PC-9 (cell line): ENCODE data around the gene THPO. TPM values are rescaled to one million over a fixed set of nuclear protein-coding genes. Genes with fewer than 3 reads are reported as not detected.

Experiments
- BruUV-seq: library from RNA; stranded (reverse); fragments of 400-500 nt; replicated peaks from 2 replicates; lab custom pipeline; 2021; lab: Mats Ljungman, UMichigan
- CTCF ChIA-PET: fragments of 300-600 bp; sonication (Branson Sonifier 250); formaldehyde crosslinking; loops from one replicate; lab custom pipeline; 2022; ENCODE audit warnings: antibody characterized with exemption; lab: Charles Lee
- POLR2A ChIA-PET: fragments of 300-600 bp; sonication (Branson Sonifier 250); formaldehyde crosslinking; loops from one replicate; lab custom pipeline; 2022; ENCODE audit warnings: antibody characterized with exemption; ENCODE audit not compliant: unreplicated experiment; lab: Charles Lee
- DNase-seq, 2 experiments: peaks; one replicate each; pipeline versions ENCODE4 v3.0.0 to v3.0.0-alpha.2; 2015 to 2022; ENCODE audit warnings: mixed read lengths in 1 of 2
- H2AFZ ChIP-seq: fragments of 200-600 bp; sonication (generic); 2 replicates; pipeline ENCODE4 v1.8.1; 2017; ENCODE audit warnings: antibody characterized with exemption
- H3F3A ChIP-seq: fragments of 200-600 bp; sonication (generic); 2 replicates; pipeline ENCODE4 v1.8.1; 2017; ENCODE audit warnings: antibody characterized with exemption, mild to moderate bottlenecking, low read depth; ENCODE audit not compliant: insufficient read depth
- H3K27ac ChIP-seq: fragments of 200-600 bp; sonication (generic); 2 replicates; pipeline ENCODE4 v1.6.1; 2016; ENCODE audit warnings: mixed run types
- H3K27me3 ChIP-seq: fragments of 200-600 bp; sonication (generic); 2 replicates; pipeline ENCODE4 v1.6.1; 2016; ENCODE audit warnings: low read depth, mixed run types; ENCODE audit not compliant: insufficient read depth
- H3K36me3 ChIP-seq: fragments of 200-600 bp; sonication (generic); 2 replicates; pipeline ENCODE4 v1.6.1; 2016; ENCODE audit warnings: low read depth, mixed run types
- H3K4me1 ChIP-seq: fragments of 200-600 bp; sonication (generic); replicated peaks from 2 replicates; pipeline ENCODE4 v1.6.1; 2016; ENCODE audit warnings: mixed run types; ENCODE audit not compliant: insufficient read depth
- H3K4me2 ChIP-seq: fragments of 200-600 bp; sonication (generic); 2 replicates; pipeline ENCODE4 v1.6.1; 2017; ENCODE audit warnings: mixed run types
- H3K4me3 ChIP-seq: fragments of 200-600 bp; sonication (generic); 2 replicates; pipeline ENCODE4 v1.6.1; 2016; ENCODE audit warnings: mixed run types
- H3K79me2 ChIP-seq: fragments of 200-600 bp; sonication (generic); 2 replicates; pipeline ENCODE4 v1.6.1; 2017; ENCODE audit warnings: low read depth, mixed run types
- H3K9me2 ChIP-seq: fragments of 200-600 bp; sonication (generic); 2 replicates; pipeline ENCODE4 v1.8.1; 2017; ENCODE audit warnings: mild to moderate bottlenecking; ENCODE audit not compliant: insufficient read depth
- H3K9me3 ChIP-seq: fragments of 200-600 bp; sonication (generic); 2 replicates; pipeline ENCODE4 v1.8.1; 2016; ENCODE audit warnings: low read depth; ENCODE audit not compliant: insufficient read depth
- H4K20me1 ChIP-seq: fragments of 200-600 bp; sonication (generic); 2 replicates; pipeline ENCODE4 v1.8.1; 2017; ENCODE audit not compliant: insufficient read depth
- EZH2 ChIP-seq: fragments of 200-600 bp; sonication (generic); IDR thresholded peaks from 2 replicates; pipeline ENCODE4 v1.8.0; 2017; ENCODE audit warnings: antibody characterized with exemption, low read depth
- intact Hi-C: fragments of 100-400 bp; cut with micrococcal nuclease; formaldehyde crosslinking; loops from one replicate; pipeline ENCODE4 v1.10.0; 2022; ENCODE audit not compliant: unreplicated experiment
- total RNA-seq: library from RNA; stranded (reverse); gene quantifications from 2 replicates; pipeline ENCODE4 v1.2.3, GENCODE V29; 2021
- TF ChIP-seq, protein P1 (sequence below): fragments of 200-600 bp; sonication (generic); conservative IDR thresholded peaks from 2 replicates; pipeline ENCODE4 v1.6.1; 2017; ENCODE audit warnings: mixed run types, antibody characterized with exemption, mild to moderate bottlenecking, moderate library complexity

Gene THPO
- total RNA-seq, 1 experiment from 2014 or later: not detected

DNA sequence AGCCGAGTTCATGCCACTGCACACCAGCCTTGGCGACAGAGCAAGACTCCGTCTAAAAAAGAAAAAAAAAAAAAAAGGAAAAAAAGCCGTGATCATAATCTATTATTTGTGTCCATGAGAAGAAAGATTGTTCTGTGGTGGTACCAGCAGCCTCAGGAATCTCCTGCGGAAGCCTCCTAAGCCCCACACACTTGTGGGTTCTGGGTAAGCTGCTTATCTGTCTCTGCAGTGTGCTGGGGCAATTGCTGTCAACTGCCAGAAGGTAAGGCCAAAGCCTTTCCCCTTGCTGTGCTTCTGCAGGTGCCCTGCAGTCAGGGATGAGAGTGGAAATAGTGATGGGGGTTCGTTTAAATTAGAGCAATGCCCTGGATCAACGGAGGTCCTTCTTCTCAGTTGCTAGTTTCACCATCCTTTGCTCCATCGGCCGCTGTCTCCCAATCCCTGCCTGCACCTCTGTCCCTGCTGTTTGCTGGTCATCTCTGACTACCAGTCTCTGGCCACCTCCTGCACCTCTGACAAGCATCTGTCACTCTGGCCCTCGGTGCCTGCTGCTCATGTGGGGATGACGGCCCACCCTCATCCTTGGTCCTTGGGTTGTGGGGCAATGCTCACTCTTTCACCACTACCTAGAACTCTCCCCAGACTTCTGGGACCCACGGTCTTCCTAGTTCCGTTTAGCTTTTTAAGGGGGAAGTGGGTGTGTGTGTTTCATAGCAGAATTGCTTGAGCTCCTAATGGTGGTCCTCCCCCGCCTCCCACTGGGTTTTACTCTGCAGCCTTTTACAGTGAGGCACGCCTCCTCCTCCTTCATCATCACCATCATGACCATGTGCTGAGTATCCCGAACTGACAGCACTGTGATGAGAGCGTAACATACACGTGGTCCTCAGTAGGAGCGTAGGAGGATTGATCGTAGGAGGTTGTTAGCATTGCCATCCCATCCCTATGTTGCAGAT is 27.3 kb upstream of the THPO start:
- ChIA-PET POLR2A (no interaction called here), CTCF (interaction anchor here (0.7 kb wide), 1 partner anchor 28 kb away, joined by 6 read pairs; no protein-coding TSS in a partner anchor)
- Histone ChIP-seq H3K9me3 (no peaks in the 10 kb centered on the region), H3K79me2 (no peaks in the 10 kb centered on the region), H4K20me1 (no peaks in the 10 kb centered on the region), H3K36me3 (no peaks in the 10 kb centered on the region), H2AFZ (no peak overlapping the region), H3K9me2 (no peaks in the 10 kb centered on the region), H3F3A (no peaks in the 10 kb centered on the region), H3K27me3 (peaks cover 80% of the 10 kb centered on the region), H3K4me1 (no peaks in the 10 kb centered on the region), H3K4me2 (no peak overlapping the region), H3K27ac (no peak overlapping the region), H3K4me3 (no peak overlapping the region)
- TF ChIP-seq EZH2: no peak
- TF ChIP-seq, protein P1, sequence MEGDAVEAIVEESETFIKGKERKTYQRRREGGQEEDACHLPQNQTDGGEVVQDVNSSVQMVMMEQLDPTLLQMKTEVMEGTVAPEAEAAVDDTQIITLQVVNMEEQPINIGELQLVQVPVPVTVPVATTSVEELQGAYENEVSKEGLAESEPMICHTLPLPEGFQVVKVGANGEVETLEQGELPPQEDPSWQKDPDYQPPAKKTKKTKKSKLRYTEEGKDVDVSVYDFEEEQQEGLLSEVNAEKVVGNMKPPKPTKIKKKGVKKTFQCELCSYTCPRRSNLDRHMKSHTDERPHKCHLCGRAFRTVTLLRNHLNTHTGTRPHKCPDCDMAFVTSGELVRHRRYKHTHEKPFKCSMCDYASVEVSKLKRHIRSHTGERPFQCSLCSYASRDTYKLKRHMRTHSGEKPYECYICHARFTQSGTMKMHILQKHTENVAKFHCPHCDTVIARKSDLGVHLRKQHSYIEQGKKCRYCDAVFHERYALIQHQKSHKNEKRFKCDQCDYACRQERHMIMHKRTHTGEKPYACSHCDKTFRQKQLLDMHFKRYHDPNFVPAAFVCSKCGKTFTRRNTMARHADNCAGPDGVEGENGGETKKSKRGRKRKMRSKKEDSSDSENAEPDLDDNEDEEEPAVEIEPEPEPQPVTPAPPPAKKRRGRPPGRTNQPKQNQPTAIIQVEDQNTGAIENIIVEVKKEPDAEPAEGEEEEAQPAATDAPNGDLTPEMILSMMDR: no peak
- intact Hi-C loops: no loop called here
- no peak for DNase-seq
- no TSS peak for BruUV-seq

DNA sequence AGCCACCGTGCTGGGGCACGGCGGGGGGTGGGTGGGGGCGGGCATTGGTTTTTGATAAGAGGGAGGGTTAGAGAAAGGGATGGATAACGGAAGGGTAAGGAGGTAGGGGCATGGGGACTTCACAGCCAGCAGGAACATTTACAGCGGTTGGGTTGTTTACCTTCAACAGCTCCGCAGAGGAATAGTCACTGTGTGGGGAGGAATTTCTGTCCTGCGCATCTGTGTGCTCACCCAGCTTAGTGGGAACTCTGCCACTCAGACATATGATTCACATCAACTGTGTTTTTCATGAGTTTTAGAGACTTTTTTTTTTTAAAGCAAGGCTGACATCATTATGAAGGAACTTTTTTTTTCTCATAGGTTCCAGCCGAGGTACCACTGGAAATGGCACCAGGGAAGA is 21.4 kb upstream of the THPO start:
- CTCF ChIA-PET: no interaction called here

DNA sequence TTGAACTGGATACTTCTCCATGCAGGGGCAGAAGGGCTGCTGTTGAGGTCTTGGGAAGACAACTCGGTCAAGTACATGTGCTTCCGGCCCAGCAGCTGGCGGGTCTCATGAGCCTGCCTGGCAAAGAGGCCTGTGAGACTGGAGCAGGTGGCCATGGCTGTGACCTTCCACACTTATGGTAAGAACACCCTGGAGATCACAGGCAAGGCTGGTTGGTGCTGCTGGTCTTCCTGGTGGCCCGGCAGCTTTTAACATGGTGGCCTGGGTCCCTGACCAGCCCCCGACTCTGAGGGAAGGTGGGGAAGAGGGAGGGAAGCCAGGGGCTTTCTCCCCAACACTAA is 17.3 kb upstream of the THPO start:
- H2AFZ ChIP-seq: no peak overlapping the region
- POLR2A ChIA-PET: no interaction called here
- no peaks in the 10 kb centered on the region for H3K79me2 ChIP-seq
- H3F3A ChIP-seq: 0 out of 2 replicates have a peak, but pooled peaks cover 3% of the 10 kb centered on the region
- no peak overlapping the region for H3K4me2 ChIP-seq
- H3K9me2 ChIP-seq: no peaks in the 10 kb centered on the region
- H3K36me3 ChIP-seq: no peaks in the 10 kb centered on the region
- no peaks in the 10 kb centered on the region for H3K9me3 ChIP-seq
- no peak overlapping the region for H3K4me3 ChIP-seq
- TF ChIP-seq, protein P1: no peak
- no peak for TF ChIP-seq EZH2
- no peaks in the 10 kb centered on the region for H3K4me1 ChIP-seq
- H3K27ac ChIP-seq: no peak overlapping the region
- intact Hi-C loops: no loop called here
- DNase-seq: no peak
- H4K20me1 ChIP-seq: no peaks in the 10 kb centered on the region
- BruUV-seq: no TSS peak
- H3K27me3 ChIP-seq: peaks cover 90% of the 10 kb centered on the region
- CTCF ChIA-PET: no interaction called here

More for the DNA sequence above, 21.4 kb upstream of the THPO start:
- no peaks in the 10 kb centered on the region for H3K9me2 ChIP-seq
- H3K9me3 ChIP-seq: no peaks in the 10 kb centered on the region
- TF ChIP-seq, protein P1: no peak
- no peak for TF ChIP-seq EZH2
- H4K20me1 ChIP-seq: no peaks in the 10 kb centered on the region
- H3K4me1 ChIP-seq: no peaks in the 10 kb centered on the region
- no peak overlapping the region for H3K4me2 ChIP-seq
- H3K4me3 ChIP-seq: no peak overlapping the region
- POLR2A ChIA-PET: interaction anchor here (0.6 kb wide), 1 partner anchor 1029 kb away, joined by 14 read pairs; no protein-coding TSS in a partner anchor
- DNase-seq: no peak
- H3K27me3 ChIP-seq: peaks cover 91% of the 10 kb centered on the region
- no peaks in the 10 kb centered on the region for H3K79me2 ChIP-seq
- no peak overlapping the region for H3K27ac ChIP-seq
- no peaks in the 10 kb centered on the region for H3K36me3 ChIP-seq
- BruUV-seq: no TSS peak
- H3F3A ChIP-seq: 0 out of 2 replicates have a peak, but pooled peaks cover 3% of the 10 kb centered on the region
- intact Hi-C loops: no loop called here
- H2AFZ ChIP-seq: no peak overlapping the region
